GM21717 (cell line): ENCODE data around the gene COL23A1.

Experiments used
- ATAC-seq: cut with Tn5 transposase; IDR thresholded peaks from one replicate; pipeline ENCODE4 v1.9.1; 2021; ENCODE audit warnings: mild to moderate bottlenecking, moderate library complexity; ENCODE audit not compliant: unreplicated experiment

The COL23A1 gene

DNA sequence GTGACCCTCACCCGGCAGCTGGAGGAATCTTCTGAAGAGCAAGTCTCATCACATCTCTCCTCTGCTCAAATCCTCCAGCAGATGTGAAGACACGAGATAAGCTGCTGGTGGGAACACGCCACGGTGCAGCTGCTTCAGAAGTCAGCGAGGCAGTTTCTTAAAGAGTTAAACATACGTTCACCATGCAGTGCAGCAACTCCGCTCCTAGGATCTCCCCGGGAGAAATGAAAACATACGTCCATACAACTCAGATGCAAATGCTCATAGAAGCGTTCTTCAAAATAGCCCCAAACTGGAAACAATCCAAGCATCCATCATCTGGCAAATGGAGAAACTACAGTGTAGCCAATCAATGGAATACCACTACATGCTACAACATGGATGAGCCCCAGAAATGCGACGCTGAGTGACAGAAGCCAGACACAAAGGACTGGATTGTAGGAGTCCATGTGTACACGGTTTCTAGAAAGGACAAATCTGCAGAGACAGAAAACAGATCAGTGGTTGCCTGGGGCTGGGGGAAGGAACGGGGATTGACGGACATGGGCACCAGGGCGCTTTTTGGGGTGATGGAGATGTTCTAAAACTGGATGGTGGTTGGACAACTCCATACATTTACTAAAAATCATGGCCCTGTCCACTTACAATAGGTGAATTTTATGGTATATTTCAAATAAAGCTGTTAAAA lies 150.6 kb downstream of the COL23A1 start:
- no peak for ATAC-seq

DNA sequence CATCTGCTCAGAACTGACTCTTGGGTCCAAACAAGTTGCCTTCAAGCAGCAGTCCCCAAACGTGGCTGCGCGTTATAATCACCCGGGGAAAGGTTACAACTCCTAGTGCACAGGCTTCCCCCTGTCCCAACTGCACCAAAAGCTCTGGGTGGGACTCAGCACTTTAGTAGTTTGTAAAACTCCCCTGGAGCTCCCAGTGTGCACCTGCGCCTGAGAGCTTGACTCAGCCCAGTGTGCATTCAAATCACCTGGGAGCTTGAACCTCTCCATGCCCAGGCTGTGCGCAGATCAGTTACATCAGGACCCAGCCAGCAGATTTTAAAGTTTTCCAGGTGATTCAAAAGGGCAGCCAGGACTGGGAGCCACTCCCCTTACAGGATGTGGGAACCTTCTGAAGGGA lies 151.4 kb downstream of the COL23A1 start:
- no peak for ATAC-seq

DNA sequence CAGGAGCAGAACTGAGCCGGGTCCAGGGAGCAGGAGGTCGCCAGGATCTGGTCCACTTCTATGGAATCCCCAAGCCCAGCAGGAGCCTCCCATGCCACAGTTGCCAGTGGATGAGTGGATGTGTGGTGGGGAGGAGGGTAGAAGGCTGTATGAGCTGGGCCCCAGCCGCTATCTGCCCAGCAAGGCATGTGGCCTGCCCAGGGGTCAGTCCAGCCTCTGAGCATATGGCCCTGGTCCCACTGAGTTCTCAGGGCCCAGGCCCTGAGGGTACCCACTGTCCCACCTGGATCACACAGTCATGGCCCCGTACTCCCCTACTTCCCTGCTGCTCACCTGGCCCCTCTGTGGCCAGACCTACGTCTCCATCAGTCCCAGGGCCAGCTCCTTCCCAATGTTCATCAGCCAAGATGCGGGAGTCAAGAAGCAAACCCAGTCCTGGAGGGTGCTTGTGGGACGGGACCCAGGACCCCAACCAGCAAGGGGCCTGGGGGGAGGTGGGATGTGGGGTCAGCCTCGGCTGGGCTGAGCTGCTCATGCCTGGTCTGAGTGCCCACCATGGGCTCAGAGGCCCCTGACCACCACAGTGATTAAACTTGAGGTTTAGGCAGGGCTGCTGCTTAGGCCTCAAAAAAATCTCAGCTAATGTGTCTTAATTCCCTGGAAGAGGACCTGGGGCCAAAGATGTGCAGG lies 152.7 kb downstream of the COL23A1 start:
- no peak for ATAC-seq

DNA sequence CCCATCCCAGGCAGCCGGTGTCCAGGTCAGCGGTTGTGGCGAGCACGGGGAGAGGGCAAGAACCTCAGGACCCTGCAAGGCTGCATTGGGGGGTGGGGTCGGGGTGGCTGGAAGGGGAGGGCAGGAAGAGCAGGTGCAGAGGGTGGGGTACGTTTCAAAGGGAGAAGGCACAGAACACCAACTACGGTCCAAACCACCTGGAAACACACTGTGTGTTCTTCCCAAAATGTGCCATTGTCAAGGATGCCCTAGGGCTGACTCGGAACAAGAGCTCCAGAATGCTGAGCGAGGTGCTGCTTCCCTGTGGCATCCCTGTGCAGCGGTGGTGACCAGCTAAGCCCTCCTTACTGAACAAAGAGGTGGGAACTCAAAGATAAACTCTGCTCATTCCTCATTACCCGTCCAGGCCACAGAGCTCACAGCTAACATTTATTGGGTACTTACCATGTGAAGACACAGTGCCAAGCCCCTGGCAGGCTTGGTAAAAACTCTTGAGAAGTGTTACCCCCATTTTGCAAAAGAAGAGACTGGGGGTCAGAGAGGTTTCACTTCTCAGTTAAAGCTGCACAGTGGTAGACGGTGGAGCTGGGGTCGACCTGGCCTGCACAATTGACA lies 153.8 kb downstream of the COL23A1 start:
- ATAC-seq: no peak

DNA sequence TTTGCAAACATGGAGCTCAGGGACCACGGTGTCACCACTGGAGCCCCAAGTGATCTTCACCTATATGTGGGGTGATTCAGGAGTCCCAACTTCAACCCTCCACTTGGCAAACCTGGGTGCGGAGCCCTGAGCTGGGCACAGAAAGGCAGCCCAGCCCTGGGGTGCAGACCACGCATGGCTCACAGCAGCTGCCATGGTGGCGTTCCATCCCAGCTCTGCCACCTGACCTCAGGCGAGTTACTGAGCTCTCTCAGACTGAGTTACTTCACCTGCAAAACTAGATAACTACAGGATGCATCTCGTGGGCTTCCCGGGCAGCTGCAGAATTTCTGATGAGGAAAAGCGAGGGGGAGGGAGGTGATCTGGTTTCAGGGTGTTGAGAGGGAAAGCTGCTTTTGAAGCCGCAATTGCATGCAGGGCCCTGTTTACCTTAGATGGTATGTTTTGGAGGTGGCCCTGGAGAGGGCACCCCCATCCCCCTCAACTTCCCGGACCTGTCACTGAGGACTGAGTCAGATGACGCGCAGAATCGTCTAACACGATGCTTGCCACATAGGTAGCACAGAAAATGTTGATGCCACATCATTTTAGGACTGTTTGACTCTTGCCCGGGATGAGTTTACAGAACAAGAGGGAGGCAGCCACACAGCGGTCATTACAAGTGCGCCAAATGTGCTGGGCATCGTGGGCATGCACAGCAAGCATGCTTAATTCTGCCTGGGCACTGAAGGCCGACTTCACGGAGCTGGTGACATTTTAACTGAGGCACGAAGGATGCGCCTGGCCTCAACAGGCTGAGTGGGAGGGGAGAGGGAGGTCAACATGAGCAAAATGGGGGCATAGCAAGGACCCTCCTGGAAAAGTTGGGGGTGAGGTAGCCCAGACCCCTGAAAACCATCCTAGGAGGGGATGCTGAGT lies 154.6 kb downstream of the COL23A1 start:
- ATAC-seq: no peak

DNA sequence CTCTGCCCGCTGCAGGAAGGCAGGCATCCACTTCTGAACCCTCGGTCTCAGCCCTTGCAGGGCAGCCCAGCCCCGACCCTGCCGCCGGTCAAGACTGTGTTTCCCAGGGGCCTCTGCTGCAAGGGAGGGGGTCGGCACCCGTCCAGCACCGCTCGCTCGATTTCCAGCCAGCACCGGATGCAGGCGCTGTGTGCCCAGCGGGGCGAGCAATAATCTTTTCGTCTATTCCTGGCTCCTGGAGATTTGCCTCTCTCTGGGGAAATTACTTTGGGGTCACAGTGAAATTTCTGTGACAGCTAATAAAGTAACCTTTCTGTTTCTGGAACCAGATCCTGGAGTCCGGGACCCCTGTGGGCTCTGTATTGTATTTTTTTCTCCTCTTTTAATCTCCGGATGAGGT lies 155.3 kb downstream of the COL23A1 start:
- ATAC-seq: no peak

DNA sequence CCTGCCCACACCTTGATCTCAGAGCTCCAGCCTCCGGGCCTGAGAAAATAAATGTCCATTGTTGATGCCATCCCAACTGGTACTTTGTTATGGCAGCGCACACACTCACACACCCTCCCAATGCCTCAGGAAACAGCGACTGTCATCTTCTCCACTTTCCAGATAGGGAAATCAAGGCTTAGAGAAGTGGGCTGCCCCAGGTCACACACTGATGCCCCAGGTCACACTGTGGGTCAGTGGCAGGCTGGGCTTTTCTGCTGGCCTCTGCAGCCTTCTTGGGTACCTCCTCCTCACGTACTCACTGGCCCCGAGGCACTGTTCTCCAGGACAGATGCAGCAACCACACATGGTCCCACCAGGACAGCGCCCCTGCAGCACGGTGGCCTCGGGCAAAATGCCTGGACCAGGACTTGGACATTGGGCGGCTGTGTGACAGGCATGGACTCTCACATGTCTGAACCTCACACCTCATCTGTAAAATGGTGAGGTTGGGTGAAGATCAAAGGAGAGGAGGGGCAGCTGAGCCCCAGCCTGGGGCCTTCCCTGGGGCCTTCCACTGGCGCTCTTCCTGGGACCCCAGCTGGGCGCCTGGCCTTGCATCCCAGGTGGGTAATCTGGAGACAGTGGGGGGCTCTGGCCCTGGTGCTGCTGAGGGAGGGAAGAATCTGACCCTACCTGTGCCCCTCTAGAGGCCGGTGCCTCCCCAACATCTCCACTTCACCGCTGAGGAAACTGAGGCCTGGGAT lies 156.0 kb downstream of the COL23A1 start:
- no peak for ATAC-seq

DNA sequence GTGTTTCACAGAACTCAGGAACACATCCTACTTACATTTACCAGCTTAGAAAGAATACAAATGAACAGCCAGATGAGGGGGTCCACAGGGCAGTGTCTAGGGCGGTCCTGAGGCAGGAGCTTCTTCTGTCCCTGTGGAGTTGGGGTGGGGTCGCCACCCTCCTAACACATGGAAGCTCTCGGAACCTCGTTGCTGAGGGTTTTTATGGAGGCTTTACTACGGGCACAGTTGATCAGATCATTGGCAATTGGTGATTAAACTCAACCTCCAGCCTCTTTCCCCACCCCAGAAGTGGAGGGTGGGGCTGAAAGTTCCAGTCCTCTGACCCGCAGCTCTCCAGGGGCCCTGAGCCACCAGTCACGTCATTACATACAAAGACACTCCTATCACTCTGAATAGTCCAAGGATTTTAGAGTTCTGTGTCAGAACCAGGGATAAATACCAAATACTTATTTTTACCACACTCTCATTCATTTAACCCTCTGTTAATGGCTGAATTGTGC lies 156.9 kb downstream of the COL23A1 start:
- no peak for ATAC-seq

DNA sequence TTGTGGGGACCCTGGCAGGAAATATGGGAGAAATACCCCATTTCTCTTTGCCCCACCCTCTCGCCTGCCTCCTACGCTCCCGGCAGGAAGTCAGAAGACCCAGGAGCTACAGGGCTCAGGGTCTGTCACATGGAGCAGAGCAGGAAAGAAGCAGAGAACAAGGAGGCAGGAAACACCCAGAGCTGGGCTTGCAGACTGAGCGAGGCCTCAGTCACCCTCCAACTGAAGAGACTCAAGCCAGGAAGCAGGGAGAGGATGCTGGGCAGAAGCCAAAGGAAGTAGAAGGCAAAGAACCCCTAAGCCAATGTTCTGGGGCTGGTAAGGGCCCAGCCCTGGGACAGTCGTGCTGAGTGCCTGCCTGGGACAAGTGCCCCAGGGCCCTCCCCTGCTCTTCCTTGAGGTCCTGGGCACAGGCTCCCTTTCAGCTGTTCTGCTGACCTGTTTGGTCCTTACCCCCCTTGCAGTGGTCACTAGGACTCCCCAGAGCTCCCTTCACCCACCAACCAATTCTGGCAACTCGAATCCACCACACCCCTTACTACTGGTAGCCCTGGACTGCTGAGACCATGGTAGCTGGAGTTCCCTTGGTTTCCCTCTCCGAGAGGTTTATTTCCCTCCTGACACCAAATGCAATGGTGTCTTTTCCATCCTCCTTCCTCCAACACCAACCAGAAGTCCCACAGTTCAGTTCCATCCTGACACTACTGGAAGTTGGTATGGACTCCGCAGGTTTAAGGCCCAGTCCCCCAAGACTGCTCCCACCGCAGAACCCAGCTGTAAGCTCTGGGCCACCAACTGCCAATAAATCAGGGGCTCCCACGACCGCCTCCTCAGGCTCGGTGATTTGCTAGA lies 157.5 kb downstream of the COL23A1 start:
- ATAC-seq: no peak

DNA sequence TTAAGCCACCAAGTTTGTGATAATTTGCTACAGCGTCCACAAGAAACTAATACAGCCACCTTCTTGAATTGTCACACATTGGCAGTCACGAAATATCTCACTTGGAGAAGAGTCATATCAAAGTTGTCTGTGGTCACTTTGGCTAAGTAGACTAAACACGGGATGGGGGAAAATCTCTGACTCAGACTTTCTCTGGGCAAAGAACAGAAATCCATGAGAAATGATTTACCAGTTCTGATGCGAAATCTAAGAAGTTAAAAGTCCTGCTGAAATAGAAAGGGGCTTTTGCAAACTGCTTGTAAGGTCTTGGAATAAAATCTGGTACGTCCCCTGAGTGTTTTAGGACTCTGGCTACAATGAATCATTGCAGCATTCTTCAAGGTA lies 158.4 kb downstream of the COL23A1 start:
- no peak for ATAC-seq

DNA sequence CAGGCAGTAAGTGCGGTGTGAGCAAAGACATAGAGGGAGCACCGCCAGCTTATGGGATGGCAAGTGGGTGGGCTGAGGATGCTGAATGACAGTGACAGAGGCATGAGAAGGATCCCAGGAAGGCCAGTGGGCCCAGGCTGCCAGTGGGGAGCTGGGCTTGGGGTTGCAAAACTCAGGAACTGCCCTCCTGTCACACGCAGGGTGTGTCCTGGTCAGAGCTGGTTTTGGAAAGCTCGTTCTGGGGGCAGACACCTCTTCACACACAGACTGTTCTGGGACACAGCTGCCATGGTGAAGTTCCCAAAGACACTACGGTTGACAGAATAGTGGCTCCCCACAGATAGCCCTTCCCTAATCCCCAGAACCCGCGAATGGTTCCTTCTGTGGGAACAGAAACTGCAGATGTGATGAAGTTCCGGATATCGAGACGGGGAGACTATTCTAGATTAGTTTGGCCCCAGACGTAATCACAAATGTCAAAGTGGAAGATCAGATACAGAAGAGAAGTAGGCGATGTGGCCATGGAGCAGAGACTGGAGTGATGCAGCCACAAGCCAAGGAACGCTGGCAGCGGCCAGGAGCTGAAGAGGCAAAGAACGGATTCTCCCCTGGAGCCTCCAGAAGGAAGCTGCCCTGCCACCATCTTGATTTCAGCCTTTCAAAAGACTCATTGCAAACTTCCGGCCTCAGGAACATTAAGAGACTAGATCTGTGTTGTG lies 159.0 kb downstream of the COL23A1 start:
- ATAC-seq: no peak

DNA sequence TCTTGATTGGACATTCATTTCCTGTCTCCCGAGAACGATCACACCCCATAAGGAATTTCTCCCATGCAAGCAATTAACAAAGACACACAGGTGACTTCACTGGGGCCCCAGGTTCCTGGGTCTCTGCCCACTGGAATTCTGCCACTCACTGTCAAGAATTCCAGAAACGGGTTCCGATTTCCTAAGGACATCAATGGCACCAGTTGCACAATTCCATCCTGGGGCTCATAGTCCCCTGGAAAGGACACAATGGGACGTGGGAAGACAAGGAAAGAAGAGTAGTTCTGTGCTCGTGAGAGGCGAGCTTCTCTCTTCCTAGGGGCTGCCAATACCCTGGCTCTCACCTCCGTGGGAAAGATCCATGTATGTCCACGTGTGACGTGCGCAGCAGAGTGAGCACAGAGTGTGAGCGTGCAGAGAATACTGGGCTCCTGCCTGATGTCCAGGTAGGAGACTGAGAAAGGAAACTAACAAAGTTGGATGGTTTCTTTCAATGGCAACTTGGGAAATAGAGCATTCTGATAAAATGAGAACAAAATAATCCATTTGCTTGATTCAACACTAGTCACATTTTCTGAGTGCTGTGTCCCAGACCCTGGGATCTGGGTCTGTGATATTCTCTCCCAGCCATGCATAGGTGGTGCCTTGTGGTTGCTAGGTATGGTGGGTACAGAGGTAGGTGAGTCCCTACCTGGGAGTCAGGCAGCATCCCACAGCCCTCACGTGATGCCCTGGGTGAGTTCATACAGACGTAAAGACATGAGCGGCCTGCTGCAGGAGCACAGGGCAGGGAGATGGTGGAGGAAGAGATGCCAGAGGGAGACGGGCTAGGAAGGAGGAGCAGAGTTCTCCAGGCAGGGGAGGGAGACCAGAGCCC lies 159.8 kb downstream of the COL23A1 start:
- ATAC-seq: no peak

DNA sequence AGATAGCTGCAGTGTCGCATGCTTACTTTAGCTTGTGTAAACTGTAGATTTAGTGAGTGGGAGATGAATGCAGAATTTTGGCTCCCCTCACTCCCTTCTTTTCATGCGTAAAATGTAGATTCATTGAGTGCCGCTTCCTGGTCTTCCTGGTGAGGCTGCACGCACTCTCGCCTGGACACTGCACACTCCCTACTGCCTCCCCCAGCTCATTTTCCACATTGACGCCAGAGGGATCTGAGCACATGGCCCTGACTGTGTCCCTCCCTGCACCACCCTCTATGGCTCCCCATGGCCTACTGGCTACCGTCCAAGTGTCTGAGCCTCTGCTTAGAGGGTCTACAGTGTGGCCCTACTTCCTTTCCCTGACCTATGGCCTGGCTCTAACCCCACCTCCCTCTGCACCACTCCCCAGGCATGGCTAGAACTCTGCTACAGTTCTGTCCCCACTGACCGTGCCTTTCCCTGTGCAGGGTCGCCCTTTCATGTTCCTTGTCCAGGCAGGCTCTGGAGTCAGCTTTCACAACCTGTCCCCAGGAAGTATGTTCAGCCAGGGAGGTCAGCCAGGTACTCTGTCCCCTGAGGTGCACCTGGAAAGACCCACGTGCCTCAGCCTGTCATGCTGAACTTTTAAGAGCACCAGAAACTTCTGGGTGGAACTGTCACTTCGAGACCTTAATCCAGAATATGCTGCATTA lies 160.6 kb downstream of the COL23A1 start:
- no peak for ATAC-seq

DNA sequence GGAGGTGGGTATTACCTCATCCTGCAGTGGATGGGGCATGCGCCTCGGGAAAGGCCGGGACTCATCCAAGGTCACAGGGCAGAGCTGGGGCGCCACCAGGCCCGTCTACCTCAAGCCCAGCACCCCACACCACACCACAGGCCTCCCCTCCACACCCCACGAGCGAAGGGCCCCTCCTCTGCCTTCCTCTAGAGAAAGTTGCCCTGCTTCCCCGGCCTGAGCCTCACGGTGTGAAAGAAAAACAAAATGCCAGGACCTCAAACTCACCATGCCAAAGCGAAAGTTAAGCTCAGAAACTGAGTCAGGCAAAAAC lies 161.1 kb downstream of the COL23A1 start:
- no peak for ATAC-seq

DNA sequence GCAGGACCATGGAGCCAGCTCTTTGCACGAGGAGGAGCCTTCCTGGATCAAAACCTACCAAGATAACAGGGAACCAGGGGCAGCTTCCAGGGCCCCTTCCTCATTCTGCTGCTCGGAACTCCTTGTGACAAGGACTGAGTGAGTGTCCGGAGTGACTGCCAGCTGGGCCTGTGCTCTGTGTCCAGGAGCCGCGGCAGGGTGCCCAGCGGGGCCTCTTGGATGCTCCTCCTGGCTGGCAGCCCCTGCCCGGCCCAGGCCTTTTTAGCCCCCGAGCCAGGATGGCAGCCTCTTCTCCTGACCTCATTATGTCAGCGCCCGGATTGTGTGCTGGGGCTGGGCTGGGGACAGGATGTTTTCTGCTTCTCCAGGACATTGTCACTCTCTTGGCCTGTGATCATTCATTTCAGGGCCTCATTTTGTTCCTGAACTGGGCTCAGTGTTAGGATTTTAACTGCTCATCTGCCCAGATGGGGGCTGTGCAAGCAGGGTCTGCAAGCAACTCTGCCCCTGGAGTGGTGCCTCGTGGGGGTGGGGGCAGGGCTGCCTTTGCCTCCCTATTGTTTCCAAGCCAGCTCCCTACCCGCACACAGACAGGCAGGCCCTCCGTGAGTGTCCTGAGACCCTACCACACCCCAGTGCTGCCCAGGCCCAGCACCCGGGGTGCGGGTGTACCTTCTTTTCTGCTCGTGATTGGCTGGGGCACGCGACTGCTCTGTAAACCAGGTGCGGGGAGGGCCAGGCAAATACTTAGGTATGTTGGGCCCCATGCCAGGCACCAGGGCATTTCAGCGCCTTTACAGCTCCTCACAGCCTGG lies 161.6 kb downstream of the COL23A1 start:
- no peak for ATAC-seq

DNA sequence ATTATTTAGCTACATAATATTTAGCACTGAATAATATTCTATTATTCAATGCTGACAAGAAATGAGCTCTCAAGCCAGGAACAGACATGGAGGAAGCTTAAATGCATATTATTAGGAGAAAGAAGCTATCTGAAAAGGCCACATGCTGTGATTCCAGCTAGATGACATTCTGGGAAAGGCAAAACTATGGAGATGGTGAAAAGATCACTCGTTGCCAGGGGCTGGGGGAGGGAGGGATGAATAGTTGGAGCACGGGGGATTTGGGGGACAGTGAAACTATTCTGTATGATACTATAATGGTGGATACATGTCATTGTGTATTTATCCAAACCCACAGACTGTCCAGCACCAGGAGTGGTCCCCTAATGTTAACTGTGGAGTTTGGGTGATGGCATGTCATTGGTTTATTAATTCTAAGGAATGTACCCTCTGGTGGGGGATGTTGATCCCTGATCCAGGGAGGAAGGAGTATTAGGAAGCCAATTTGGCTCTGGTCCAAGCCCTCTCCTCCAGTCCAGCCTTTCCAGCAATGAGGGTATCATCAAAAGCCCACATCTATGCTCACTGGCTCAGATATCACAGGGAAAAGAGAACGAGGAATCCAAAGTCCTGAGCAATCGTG lies 162.5 kb downstream of the COL23A1 start:
- no peak for ATAC-seq
